Activated B cell treated with CpG ODN at 0.5 μM for 24 hours (primary cell): ENCODE measurements around the gene PPARGC1A. TPM values are rescaled to one million over a fixed set of nuclear protein-coding genes. Genes with fewer than 3 reads are reported as not detected.

ENCODE experiments used
- ATAC-seq: fragments of 200-7000 bp; cut with Tn5 transposase; one replicate; pipeline ENCODE4 v1.10.0; 2021; ENCODE audit warnings: low read depth, mild to moderate bottlenecking, moderate library complexity
- CTCF ChIA-PET: fragments of 350-600 bp; sonication (Branson Sonifier 250); formaldehyde crosslinking; loops from one replicate; lab custom pipeline; 2021; ENCODE audit warnings: antibody characterized with exemption; lab: Charles Lee
- POLR2A ChIA-PET: fragments of 350-600 bp; sonication (Branson Sonifier 250); formaldehyde crosslinking; loops from one replicate; lab custom pipeline; 2021; ENCODE audit warnings: antibody characterized with exemption; lab: Charles Lee
- DNase-seq: peaks from one replicate; pipeline ENCODE4 v3.0.0; 2022
- H3K27ac Mint-ChIP-seq: one replicate; pipeline ENCODE4 v1.8.0; 2020; ENCODE audit warnings: mixed read lengths
- H3K27me3 Mint-ChIP-seq: one replicate; pipeline ENCODE4 v1.8.0; 2021; ENCODE audit warnings: mixed read lengths
- H3K36me3 Mint-ChIP-seq: one replicate; pipeline ENCODE4 v1.8.0; 2021; ENCODE audit warnings: low read depth, mixed read lengths
- H3K4me1 Mint-ChIP-seq: one replicate; pipeline ENCODE4 v1.8.0; 2021; ENCODE audit warnings: mixed read lengths
- H3K4me3 Mint-ChIP-seq: one replicate; pipeline ENCODE4 v1.8.0; 2020; ENCODE audit warnings: mild to moderate bottlenecking, mixed read lengths
- H3K9me3 Mint-ChIP-seq: one replicate; pipeline ENCODE4 v1.8.0; 2020; ENCODE audit warnings: mixed read lengths
- intact Hi-C: fragments of 100-400 bp; cut with micrococcal nuclease; formaldehyde crosslinking; loops from one replicate; pipeline ENCODE4 v1.15.1; 2024
- total RNA-seq: library from RNA; stranded (reverse); gene quantifications from 2 replicates; pipeline ENCODE4 v1.2.3, GENCODE V29; 2022
- TF ChIP-seq, protein P1 (sequence below): fragments of 200-600 bp; IDR thresholded peaks from one replicate; pipeline ENCODE4 v1.8.0; 2022; ENCODE audit warnings: antibody characterized with exemption, mild to moderate bottlenecking

The PPARGC1A gene
- total RNA-seq, 1 donor from 2014 or later: not detected

DNA sequence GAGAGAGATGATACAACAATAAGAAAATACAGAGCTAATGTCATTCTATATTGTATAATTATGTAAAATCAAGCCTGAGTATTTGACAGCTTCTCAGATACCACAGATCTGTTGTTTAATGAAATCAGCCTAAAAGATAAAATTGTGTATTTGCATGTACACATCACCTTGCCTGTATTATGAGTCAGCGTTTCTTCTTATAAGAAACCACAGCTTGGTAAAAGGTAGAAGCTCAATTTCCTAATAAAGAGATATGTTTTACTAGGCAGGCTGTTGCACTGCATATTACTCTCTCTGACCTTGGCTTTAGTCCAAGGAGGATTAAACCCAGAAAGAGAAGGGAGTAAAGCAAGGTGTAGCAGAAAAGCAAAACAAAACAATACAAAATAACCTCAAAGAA, 121.3 kb downstream of the PPARGC1A start:
- no peak for DNase-seq
- TF ChIP-seq, protein P1, sequence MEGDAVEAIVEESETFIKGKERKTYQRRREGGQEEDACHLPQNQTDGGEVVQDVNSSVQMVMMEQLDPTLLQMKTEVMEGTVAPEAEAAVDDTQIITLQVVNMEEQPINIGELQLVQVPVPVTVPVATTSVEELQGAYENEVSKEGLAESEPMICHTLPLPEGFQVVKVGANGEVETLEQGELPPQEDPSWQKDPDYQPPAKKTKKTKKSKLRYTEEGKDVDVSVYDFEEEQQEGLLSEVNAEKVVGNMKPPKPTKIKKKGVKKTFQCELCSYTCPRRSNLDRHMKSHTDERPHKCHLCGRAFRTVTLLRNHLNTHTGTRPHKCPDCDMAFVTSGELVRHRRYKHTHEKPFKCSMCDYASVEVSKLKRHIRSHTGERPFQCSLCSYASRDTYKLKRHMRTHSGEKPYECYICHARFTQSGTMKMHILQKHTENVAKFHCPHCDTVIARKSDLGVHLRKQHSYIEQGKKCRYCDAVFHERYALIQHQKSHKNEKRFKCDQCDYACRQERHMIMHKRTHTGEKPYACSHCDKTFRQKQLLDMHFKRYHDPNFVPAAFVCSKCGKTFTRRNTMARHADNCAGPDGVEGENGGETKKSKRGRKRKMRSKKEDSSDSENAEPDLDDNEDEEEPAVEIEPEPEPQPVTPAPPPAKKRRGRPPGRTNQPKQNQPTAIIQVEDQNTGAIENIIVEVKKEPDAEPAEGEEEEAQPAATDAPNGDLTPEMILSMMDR: no peak
- H3K27me3 Mint-ChIP-seq: no peaks in the 10 kb centered on the region
- no peak overlapping the region for H3K4me3 Mint-ChIP-seq
- no peak for ATAC-seq
- no peak overlapping the region for H3K27ac Mint-ChIP-seq
- H3K4me1 Mint-ChIP-seq: no peaks in the 10 kb centered on the region
- H3K36me3 Mint-ChIP-seq: no peaks in the 10 kb centered on the region
- H3K9me3 Mint-ChIP-seq: no peaks in the 10 kb centered on the region
- intact Hi-C loops: no loop called here
- CTCF ChIA-PET: no interaction called here
- POLR2A ChIA-PET: no interaction called here

DNA sequence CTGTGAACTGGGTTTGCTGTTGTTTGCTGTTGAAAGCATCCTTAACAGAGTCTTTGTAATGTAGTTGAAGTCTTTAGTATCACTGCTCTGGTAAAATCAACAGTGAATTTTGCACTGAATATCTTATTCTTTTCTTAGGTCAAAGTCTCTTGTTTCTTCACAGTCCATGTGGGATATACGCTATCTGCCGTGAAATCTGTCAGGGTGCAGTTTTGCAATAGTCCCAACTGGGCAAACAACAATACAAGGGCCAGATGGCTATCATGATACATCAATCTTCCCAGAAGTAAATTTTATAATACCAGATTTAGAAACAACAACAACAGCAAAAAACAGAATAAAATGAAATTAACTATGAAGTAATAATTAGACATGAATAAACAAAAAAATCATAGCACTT, 123.5 kb downstream of the PPARGC1A start:
- DNase-seq: no peak
- Mint-ChIP-seq H3K4me1 (no peaks in the 10 kb centered on the region), H3K27me3 (no peaks in the 10 kb centered on the region), H3K9me3 (no peaks in the 10 kb centered on the region), H3K36me3 (no peaks in the 10 kb centered on the region), H3K27ac (no peak overlapping the region), H3K4me3 (no peak overlapping the region)
- ATAC-seq: no peak
- ChIA-PET CTCF (no interaction called here), POLR2A (no interaction called here)
- intact Hi-C loops: no loop called here
- TF ChIP-seq, protein P1: no peak

DNA sequence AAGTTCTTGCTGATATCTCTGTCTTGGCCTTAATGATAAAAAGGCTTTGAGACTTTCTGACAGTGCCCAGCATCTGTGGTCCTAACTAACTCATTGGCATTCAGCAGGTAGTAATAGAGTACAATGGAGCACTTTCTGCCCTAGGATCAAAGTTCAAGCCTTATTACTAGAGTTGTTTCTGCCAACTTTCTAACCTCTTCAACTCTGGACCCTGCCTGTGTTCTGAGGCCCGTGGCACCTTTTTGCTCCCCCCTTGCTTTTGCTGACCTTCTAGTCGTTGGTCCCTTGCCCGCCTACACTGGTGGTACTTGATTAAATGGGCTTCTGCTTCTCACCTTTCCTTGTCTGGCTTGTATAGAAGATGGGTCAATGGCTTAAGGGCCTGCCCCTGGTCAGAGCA, 126.3 kb downstream of the PPARGC1A start:
- Mint-ChIP-seq H3K27me3 (no peaks in the 10 kb centered on the region), H3K27ac (no peak overlapping the region), H3K4me1 (no peaks in the 10 kb centered on the region), H3K9me3 (peaks cover 5% of the 10 kb centered on the region), H3K4me3 (no peak overlapping the region), H3K36me3 (no peaks in the 10 kb centered on the region)
- CTCF ChIA-PET: no interaction called here
- ATAC-seq (no peak), DNase-seq (no peak)
- TF ChIP-seq, protein P1: no peak
- intact Hi-C loops: no loop called here
- POLR2A ChIA-PET: no interaction called here

DNA sequence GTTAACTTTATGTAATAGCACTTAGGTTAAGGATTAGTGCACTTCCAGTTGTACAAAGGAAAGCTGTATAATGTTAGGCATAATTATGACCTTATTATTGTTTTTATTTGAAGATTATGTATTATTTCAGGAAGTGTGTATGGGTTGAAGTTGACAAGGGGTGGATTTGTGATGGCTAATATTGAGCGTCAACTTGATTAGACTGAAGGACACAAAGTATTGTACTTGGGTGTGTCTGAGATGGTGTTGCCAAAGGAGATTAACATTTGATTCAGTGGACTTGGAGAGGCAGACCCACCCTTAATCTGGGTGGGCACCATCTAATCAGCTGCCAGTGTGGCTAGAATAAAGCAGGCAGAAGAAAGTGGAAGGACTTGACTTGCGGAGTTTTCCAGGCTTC, 127.3 kb downstream of the PPARGC1A start:
- peaks cover 5% of the 10 kb centered on the region for H3K9me3 Mint-ChIP-seq
- ChIA-PET POLR2A (no interaction called here), CTCF (no interaction called here)
- no peaks in the 10 kb centered on the region for H3K36me3 Mint-ChIP-seq
- TF ChIP-seq, protein P1: no peak
- DNase-seq: no peak
- H3K27me3 Mint-ChIP-seq: no peaks in the 10 kb centered on the region
- intact Hi-C loops: no loop called here
- H3K4me3 Mint-ChIP-seq: no peak overlapping the region
- no peaks in the 10 kb centered on the region for H3K4me1 Mint-ChIP-seq
- H3K27ac Mint-ChIP-seq: no peak overlapping the region
- ATAC-seq: no peak

DNA sequence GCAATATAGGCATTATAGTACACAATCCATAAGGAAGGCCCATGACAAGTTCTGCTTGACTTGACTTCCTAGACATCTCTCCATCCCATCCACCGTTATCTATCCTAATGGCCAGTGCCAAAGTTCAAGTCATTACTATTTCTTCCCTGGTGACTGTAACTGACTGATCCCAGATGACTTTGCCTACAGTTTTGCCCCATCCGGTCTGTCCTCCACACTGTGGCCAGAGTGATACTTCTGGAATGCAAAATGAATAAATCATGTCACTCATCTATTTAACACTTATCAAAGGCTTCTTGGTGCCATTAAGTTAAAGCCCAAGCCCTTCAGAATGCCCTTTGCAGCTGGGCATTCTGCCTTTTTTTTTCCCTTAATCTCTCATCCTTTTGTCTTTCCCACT, 130.8 kb downstream of the PPARGC1A start:
- TF ChIP-seq, protein P1: no peak
- no peak overlapping the region for H3K27ac Mint-ChIP-seq
- peaks cover 5% of the 10 kb centered on the region for H3K9me3 Mint-ChIP-seq
- H3K4me3 Mint-ChIP-seq: no peak overlapping the region
- no peaks in the 10 kb centered on the region for H3K36me3 Mint-ChIP-seq
- H3K27me3 Mint-ChIP-seq: no peaks in the 10 kb centered on the region
- ATAC-seq (no peak), DNase-seq (no peak)
- intact Hi-C loops: no loop called here
- no peaks in the 10 kb centered on the region for H3K4me1 Mint-ChIP-seq
- POLR2A ChIA-PET: no interaction called here
- CTCF ChIA-PET: no interaction called here
